ENCODE data around the gene KCNJ9.
"Not testable (repeated sequence)": the region's sequence is repeated elsewhere in the genome, so short reads cannot be mapped to it uniquely, and the experiment has no call there.

DNA sequence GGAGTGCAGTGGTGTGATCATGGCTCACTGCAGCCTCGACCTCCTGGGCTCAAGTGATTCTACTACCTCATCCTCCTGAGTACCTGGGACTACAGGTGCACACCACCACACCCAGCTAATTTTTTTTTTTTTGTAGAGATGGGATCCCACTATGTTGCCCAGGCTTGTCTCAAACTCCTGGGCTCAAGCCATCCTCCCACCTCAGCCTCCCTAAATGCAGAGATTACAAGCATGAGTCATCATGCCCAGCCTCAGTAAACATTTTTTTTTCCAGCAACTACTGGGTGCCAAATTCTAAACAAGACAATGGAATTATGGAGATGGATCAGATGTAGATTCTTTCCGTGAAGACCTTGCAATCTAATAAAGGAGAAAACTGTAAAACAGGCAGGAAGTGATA lies 31.2 kb upstream of the KCNJ9 start:
- TF ChIP-seq, protein P1, sequence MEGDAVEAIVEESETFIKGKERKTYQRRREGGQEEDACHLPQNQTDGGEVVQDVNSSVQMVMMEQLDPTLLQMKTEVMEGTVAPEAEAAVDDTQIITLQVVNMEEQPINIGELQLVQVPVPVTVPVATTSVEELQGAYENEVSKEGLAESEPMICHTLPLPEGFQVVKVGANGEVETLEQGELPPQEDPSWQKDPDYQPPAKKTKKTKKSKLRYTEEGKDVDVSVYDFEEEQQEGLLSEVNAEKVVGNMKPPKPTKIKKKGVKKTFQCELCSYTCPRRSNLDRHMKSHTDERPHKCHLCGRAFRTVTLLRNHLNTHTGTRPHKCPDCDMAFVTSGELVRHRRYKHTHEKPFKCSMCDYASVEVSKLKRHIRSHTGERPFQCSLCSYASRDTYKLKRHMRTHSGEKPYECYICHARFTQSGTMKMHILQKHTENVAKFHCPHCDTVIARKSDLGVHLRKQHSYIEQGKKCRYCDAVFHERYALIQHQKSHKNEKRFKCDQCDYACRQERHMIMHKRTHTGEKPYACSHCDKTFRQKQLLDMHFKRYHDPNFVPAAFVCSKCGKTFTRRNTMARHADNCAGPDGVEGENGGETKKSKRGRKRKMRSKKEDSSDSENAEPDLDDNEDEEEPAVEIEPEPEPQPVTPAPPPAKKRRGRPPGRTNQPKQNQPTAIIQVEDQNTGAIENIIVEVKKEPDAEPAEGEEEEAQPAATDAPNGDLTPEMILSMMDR (conservative IDR thresholded peaks at IDR 0.05; ENCODE audit: low read depth, low read length) = not testable (repeated sequence)
- not testable (repeated sequence) for TF ChIP-seq SMC3 (IDR thresholded peaks at IDR 0.05; ENCODE audit: low read depth, low read length); POLR2A (IDR thresholded peaks at IDR 0.05; ENCODE audit: low read depth, low read length); MAFK (IDR thresholded peaks at IDR 0.05; ENCODE audit: low read depth, low read length); FOS (IDR thresholded peaks at IDR 0.05; ENCODE audit: low read depth, low read length); BHLHE40 (IDR thresholded peaks at IDR 0.05; ENCODE audit: low read depth, low read length); MAZ (IDR thresholded peaks at IDR 0.05; ENCODE audit: borderline replicate concordance, low read depth, low read length); RFX5 (IDR thresholded peaks at IDR 0.05; ENCODE audit: low read depth, low read length); MXI1 (IDR thresholded peaks at IDR 0.05; ENCODE audit: borderline replicate concordance, low read depth, low read length); CEBPB (IDR thresholded peaks at IDR 0.05; ENCODE audit: low read depth, low read length); RAD21 (IDR thresholded peaks at IDR 0.05; ENCODE audit: low read length)
- TF ChIP-seq, protein P2, sequence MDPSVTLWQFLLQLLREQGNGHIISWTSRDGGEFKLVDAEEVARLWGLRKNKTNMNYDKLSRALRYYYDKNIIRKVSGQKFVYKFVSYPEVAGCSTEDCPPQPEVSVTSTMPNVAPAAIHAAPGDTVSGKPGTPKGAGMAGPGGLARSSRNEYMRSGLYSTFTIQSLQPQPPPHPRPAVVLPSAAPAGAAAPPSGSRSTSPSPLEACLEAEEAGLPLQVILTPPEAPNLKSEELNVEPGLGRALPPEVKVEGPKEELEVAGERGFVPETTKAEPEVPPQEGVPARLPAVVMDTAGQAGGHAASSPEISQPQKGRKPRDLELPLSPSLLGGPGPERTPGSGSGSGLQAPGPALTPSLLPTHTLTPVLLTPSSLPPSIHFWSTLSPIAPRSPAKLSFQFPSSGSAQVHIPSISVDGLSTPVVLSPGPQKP (IDR thresholded peaks at IDR 0.05; ENCODE audit: borderline replicate concordance, low read depth, low read length) = not testable (repeated sequence)
- TF ChIP-seq, protein P3, sequence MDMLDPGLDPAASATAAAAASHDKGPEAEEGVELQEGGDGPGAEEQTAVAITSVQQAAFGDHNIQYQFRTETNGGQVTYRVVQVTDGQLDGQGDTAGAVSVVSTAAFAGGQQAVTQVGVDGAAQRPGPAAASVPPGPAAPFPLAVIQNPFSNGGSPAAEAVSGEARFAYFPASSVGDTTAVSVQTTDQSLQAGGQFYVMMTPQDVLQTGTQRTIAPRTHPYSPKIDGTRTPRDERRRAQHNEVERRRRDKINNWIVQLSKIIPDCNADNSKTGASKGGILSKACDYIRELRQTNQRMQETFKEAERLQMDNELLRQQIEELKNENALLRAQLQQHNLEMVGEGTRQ (IDR thresholded peaks at IDR 0.05; ENCODE audit: low read depth, low read length) = not testable (repeated sequence)

Data from IMR-90 (cell line).